Endothelial cell (in vitro differentiated cells): ENCODE results near the gene BCKDHA. TPM values are rescaled to one million over a fixed set of nuclear protein-coding genes. Genes with fewer than 3 reads are reported as not detected.
"Not testable (repeated sequence)": the region's sequence is repeated elsewhere in the genome, so short reads cannot be mapped to it uniquely, and the experiment has no call there.

Experiments
- DNase-seq: peaks from one replicate; pipeline ENCODE4 v3.0.0; 2021; ENCODE audit warnings: low spot score
- H3K27ac Mint-ChIP-seq: one replicate; pipeline ENCODE4 v1.8.0; 2021; ENCODE audit warnings: mixed read lengths, inconsistent platforms; ENCODE audit not compliant: unreplicated experiment
- H3K27me3 Mint-ChIP-seq: one replicate; pipeline ENCODE4 v1.8.0; 2021; ENCODE audit warnings: mild to moderate bottlenecking, moderate library complexity, mixed read lengths, inconsistent platforms; ENCODE audit not compliant: unreplicated experiment
- H3K36me3 Mint-ChIP-seq: one replicate; pipeline ENCODE4 v1.8.0; 2021; ENCODE audit warnings: mild to moderate bottlenecking, low read depth, mixed read lengths, inconsistent platforms; ENCODE audit not compliant: unreplicated experiment
- H3K4me1 Mint-ChIP-seq: one replicate; pipeline ENCODE4 v1.8.0; 2021; ENCODE audit warnings: mild to moderate bottlenecking, mixed read lengths, inconsistent platforms; ENCODE audit not compliant: unreplicated experiment
- H3K4me3 Mint-ChIP-seq: one replicate; pipeline ENCODE4 v1.8.0; 2021; ENCODE audit warnings: mild to moderate bottlenecking, mixed read lengths, inconsistent platforms; ENCODE audit not compliant: unreplicated experiment
- H3K9me3 Mint-ChIP-seq: one replicate; pipeline ENCODE4 v1.8.0; 2021; ENCODE audit warnings: mixed read lengths, inconsistent platforms; ENCODE audit not compliant: unreplicated experiment
- total RNA-seq: library from RNA; stranded (reverse); fragmentation: NEBNext Ultra II Directional; extraction: Animal tissue kit (Norgen Biotek cat#: 25700); gene quantifications from one replicate; pipeline ENCODE4 v1.2.1, GENCODE V29; 2021; ENCODE audit not compliant: unreplicated experiment
- TF ChIP-seq, protein P1 (sequence below): fragments of 200-600 bp; sonication (generic); IDR thresholded peaks from one replicate; pipeline ENCODE4 v1.5.0; 2021; ENCODE audit warnings: antibody characterized with exemption; ENCODE audit not compliant: unreplicated experiment

Gene BCKDHA
- total RNA-seq, 1 donor from 2014 or later: 25.0 TPM

DNA sequence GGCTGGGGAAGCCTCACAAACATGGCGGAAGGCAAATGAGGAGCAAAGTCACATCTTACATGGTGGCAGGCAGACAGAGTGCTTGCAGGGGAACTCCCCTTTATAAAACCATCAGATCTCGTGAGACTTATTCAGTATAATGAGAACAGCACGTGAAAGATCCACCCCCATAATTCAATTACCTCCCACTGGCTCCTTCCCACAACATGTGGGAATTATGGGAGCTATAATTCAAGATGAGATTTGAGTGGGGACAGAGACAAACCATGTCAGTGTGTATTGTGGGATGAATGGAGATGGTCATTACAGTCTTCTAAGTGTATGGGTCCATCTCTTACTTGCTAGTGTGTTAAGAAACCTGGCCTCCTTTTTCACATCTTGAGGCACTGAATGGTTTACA, 4.4 kb downstream of the BCKDHA start:
- DNase-seq: no peak
- peaks cover 7% of the 10 kb centered on the region for H3K27me3 Mint-ChIP-seq
- H3K36me3 Mint-ChIP-seq: peaks cover 3% of the 10 kb centered on the region
- H3K4me1 Mint-ChIP-seq: peaks cover 42% of the 10 kb centered on the region
- H3K4me3 Mint-ChIP-seq: peak overlapping the region; percentile 14
- TF ChIP-seq, protein P1, sequence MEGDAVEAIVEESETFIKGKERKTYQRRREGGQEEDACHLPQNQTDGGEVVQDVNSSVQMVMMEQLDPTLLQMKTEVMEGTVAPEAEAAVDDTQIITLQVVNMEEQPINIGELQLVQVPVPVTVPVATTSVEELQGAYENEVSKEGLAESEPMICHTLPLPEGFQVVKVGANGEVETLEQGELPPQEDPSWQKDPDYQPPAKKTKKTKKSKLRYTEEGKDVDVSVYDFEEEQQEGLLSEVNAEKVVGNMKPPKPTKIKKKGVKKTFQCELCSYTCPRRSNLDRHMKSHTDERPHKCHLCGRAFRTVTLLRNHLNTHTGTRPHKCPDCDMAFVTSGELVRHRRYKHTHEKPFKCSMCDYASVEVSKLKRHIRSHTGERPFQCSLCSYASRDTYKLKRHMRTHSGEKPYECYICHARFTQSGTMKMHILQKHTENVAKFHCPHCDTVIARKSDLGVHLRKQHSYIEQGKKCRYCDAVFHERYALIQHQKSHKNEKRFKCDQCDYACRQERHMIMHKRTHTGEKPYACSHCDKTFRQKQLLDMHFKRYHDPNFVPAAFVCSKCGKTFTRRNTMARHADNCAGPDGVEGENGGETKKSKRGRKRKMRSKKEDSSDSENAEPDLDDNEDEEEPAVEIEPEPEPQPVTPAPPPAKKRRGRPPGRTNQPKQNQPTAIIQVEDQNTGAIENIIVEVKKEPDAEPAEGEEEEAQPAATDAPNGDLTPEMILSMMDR: no peak
- no peaks in the 10 kb centered on the region for H3K9me3 Mint-ChIP-seq
- H3K27ac Mint-ChIP-seq: peak overlapping the region; percentile 90

DNA sequence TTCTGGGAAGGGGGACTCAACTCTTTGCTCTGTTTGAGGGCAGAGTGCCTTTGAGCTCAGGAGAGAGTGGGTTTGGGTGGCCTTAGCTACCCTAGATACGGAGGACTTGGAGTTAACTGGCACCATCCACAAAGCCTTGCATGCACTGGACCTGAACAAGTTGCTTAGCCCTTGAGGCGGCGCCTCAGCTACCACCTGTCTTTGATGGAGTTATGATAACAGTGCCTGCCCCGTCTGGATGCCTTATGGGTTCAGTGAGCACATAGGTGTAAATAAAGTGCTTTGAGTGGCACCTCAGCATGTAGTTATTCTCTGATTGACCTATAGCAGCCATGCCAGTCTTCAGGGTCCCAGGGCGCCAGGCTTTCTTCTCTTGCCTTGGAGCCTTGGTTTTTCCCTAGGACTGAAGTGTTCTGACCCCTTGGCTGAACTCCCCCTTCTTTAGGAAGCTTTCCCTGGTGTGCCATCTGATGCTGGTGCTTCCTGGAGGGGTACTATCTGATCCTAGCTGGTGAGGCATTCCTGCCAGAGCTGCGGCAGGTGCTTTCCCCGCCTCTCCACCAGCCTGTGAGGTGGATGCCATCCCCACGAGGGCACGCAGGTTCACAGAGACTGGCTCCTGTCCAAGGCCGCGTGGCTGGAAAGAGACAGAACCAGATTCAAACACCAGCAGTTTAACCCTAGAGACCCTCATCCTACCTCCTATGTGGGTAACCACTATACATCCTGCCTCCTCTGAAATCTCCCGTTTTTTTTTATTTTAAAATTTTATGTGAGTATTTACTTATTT, 5.8 kb downstream of the BCKDHA start:
- TF ChIP-seq, protein P1: no peak
- Mint-ChIP-seq H3K9me3 (no peaks in the 10 kb centered on the region), H3K4me1 (peaks cover 41% of the 10 kb centered on the region), H3K36me3 (peaks cover 3% of the 10 kb centered on the region), H3K27ac (no peak overlapping the region), H3K4me3 (no peak overlapping the region), H3K27me3 (peaks cover 5% of the 10 kb centered on the region)
- no peak for DNase-seq

DNA sequence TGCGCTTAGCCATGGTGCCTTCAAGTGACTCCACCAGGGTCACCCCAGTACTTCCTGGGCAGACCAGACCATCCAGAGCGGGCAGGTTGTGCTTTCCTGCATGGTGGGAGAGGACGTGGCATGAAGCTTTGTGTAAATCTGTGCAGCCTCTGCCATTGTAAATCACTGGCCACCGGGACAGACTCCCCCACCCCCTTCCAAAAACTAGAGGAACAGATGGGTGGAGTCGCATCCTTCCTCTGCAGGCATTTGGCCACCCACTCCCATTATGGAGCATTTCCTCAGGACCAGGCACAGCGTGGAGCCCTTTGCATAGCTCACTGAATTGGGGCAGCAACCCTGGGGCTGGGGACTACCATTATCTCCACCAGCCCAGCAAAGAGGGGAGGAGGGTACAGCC, 8.2 kb downstream of the BCKDHA start:
- Mint-ChIP-seq H3K4me3 (no peak overlapping the region), H3K9me3 (no peaks in the 10 kb centered on the region)
- TF ChIP-seq, protein P1: no peak

DNA sequence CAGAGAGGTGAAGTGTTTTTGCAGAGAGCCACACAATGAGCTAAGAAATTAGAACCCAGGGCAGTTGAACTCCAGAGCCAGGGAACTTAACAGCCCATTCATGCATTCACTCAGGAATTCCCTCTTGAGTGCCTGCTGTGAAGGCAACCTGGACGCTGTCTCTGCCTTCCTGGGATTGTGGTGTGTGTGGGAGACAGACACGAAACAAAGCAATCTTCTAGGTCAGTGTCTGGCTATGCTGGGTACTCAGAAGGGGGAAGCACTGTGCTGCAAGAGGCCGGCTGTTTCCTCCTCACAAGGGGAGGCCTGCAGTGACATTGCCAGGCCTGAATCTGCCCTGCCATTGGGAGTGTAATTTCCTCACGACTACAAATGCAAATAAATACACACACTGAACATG, 9.7 kb downstream of the BCKDHA start:
- peaks cover 5% of the 10 kb centered on the region for H3K27me3 Mint-ChIP-seq
- no peaks in the 10 kb centered on the region for H3K9me3 Mint-ChIP-seq
- peaks cover 21% of the 10 kb centered on the region for H3K4me1 Mint-ChIP-seq
- H3K4me3 Mint-ChIP-seq: peak overlapping the region; percentile 15
- TF ChIP-seq, protein P1: no peak
- peaks cover 14% of the 10 kb centered on the region for H3K36me3 Mint-ChIP-seq
- H3K27ac Mint-ChIP-seq: peak overlapping the region; percentile 79
- peak; percentile 29 for DNase-seq

More for the DNA sequence above, 8.2 kb downstream of the BCKDHA start:
- Mint-ChIP-seq H3K27me3 (peaks cover 5% of the 10 kb centered on the region), H3K27ac (no peak overlapping the region), H3K4me1 (peaks cover 34% of the 10 kb centered on the region), H3K36me3 (peaks cover 11% of the 10 kb centered on the region)
- DNase-seq: no peak

GRCh38 chr19:41408256-41408655, 10.6 kb downstream of the BCKDHA start:
- Mint-ChIP-seq H3K4me1 (peaks cover 18% of the 10 kb centered on the region), H3K4me3 (no peak overlapping the region), H3K9me3 (no peaks in the 10 kb centered on the region), H3K27me3 (peaks cover 5% of the 10 kb centered on the region), H3K36me3 (peaks cover 17% of the 10 kb centered on the region), H3K27ac (no peak overlapping the region)
- DNase-seq: no peak
- TF ChIP-seq, protein P1: no peak

GRCh38 chr19:41408846-41409245, 11.2 kb downstream of the BCKDHA start:
- H3K4me3 Mint-ChIP-seq, H3K27ac Mint-ChIP-seq: not testable (repeated sequence)

More at GRCh38 chr19:41408846-41409245, 11.2 kb downstream of the BCKDHA start:
- Mint-ChIP-seq H3K4me1 (peaks cover 18% of the 10 kb centered on the region), H3K36me3 (peaks cover 23% of the 10 kb centered on the region)
- H3K9me3 Mint-ChIP-seq, DNase-seq, H3K27me3 Mint-ChIP-seq: not testable (repeated sequence)
